K562 (cell line): ENCODE results near the gene TBX10. TPM values are rescaled to one million over a fixed set of nuclear protein-coding genes. Genes with fewer than 3 reads are reported as not detected.

Experiments
- ATF3 ChIP-seq, 2 experiments: fragments of 450-650 bp in 1 of 2; sonication (generic) in 1 of 2; formaldehyde crosslinking in 1 of 2; IDR thresholded peaks in 1 of 2; conservative IDR thresholded peaks in 1 of 2; 2 replicates each; pipeline versions ENCODE4 v1.6.1 to v1.8.1; 2016 to 2023; ENCODE audit warnings: mild to moderate bottlenecking in 2 of 2, moderate library complexity in 2 of 2, inconsistent platforms in 1 of 2, missing genetic modification reagents in 1 of 2
- ELF2 ChIP-seq: fragments of 250-450 bp; sonication (Bioruptor Pico); IDR thresholded peaks from 2 replicates; pipeline ENCODE4 v1.5.0; 2021; ENCODE audit warnings: mild to moderate bottlenecking
- GTF2F1 ChIP-seq: IDR thresholded peaks from 2 replicates; pipeline ENCODE4 v1.6.1; 2011; ENCODE audit warnings: low read depth, low read length, improper control_type of control experiment
- MGA ChIP-seq: fragments of 450-650 bp; IDR thresholded peaks from 2 replicates; pipeline ENCODE4 v1.6.1; 2016; ENCODE audit warnings: mild to moderate bottlenecking, moderate library complexity
- NFRKB ChIP-seq: fragments of 450-650 bp; IDR thresholded peaks from 2 replicates; pipeline ENCODE4 v1.6.1; 2016; ENCODE audit warnings: low read depth
- SMARCA5 ChIP-seq: fragments of 450-650 bp; IDR thresholded peaks from 2 replicates; pipeline ENCODE4 v1.6.1; 2016
- SOX6 ChIP-seq: fragments of 450-650 bp; IDR thresholded peaks from 2 replicates; pipeline ENCODE4 v1.6.1; 2014; ENCODE audit warnings: mild to moderate bottlenecking
- ZNF197 ChIP-seq: fragments of 200-800 bp; sonication (Bioruptor generic); IDR thresholded peaks from 2 replicates; pipeline ENCODE4 v1.6.1; 2016; ENCODE audit warnings: low read depth, missing genetic modification characterization, missing compliant biosample characterization
- polyA plus RNA-seq, 8 experiments: library from polyadenylated mRNA; depleted of rRNA in 4 of 8; stranded (reverse) in 5 of 8; unstranded in 3 of 8; fragments of >200 nt; fragmentation: Nextera tagmentation in 2 of 8; fragmentation: Illumina TruSeq in 1 of 8; extraction: Ambion mirVana in 2 of 8; extraction: Trizol in 1 of 8; gene quantifications; 2 replicates each; pipeline versions ENCODE4 v1.2.1 to v1.2.3, GENCODE V29; 2011 to 2014; ENCODE audit warnings: inconsistent platforms in 1 of 8, missing spikeins in 1 of 8
- total RNA-seq, 7 experiments: library from RNA; depleted of rRNA in 6 of 7; stranded (reverse); fragments of >200 nt in 6 of 7; fragmentation: Illumina TruSeq in 2 of 7; extraction: Trizol in 2 of 7; gene quantifications; 2 replicates each; pipeline versions ENCODE4 v1.2.1 to v1.2.3, GENCODE V29; 2011 to 2021; ENCODE audit warnings: low replicate concordance in 1 of 7
- TF ChIP-seq, protein P1 (sequence below): sonication (generic); formaldehyde crosslinking; IDR thresholded peaks from 2 replicates; pipeline ENCODE4 v1.8.0; 2023; ENCODE audit warnings: mild to moderate bottlenecking, missing genetic modification reagents

TBX10 gene
- total and polyA plus RNA-seq, 9 of the 15 experiments (the other 6 are each of a cell fraction or from before 2014, with no cell fraction given), result not detected

- TF ChIP-seq, protein P1, sequence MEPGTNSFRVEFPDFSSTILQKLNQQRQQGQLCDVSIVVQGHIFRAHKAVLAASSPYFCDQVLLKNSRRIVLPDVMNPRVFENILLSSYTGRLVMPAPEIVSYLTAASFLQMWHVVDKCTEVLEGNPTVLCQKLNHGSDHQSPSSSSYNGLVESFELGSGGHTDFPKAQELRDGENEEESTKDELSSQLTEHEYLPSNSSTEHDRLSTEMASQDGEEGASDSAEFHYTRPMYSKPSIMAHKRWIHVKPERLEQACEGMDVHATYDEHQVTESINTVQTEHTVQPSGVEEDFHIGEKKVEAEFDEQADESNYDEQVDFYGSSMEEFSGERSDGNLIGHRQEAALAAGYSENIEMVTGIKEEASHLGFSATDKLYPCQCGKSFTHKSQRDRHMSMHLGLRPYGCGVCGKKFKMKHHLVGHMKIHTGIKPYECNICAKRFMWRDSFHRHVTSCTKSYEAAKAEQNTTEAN (CRISPR knock-in tag), result no peak
- 0 out of 2 replicates have a peak, but pooled peaks have one; percentile 6 for TF ChIP-seq ZNF197 (CRISPR knock-in tag)
- TF ChIP-seq SMARCA5, result no peak
- no peak for TF ChIP-seq ATF3 (IDR thresholded peaks at IDR 0.05)
- peak; percentile 47; the same call in 1 of the 2 replicates for TF ChIP-seq ATF3 (CRISPR knock-in tag; conservative IDR thresholded peaks at IDR 0.05)
- peak; percentile 64; the same call in 1 of the 2 replicates for TF ChIP-seq GTF2F1
- TF ChIP-seq SOX6, result peak; percentile 69; the same call in 1 of the 2 replicates
- no peak; the same call in 1 of the 2 replicates for TF ChIP-seq MGA
- TF ChIP-seq NFRKB, result no peak
- TF ChIP-seq ELF2 (CRISPR knock-in tag), result no peak
These were observed 56.0 kb downstream of the TBX10 start, which contains the start of gene GSTP1 (continued) for GRCh38 chr11:67583247-67584204.
